ENCODE results near the gene IRF9. TPM values are rescaled to one million over a fixed set of nuclear protein-coding genes. Genes with fewer than 3 reads are reported as not detected.

Gene IRF9
- total RNA-seq, 1 donor from 2014 or later: 78.3 TPM

DNA sequence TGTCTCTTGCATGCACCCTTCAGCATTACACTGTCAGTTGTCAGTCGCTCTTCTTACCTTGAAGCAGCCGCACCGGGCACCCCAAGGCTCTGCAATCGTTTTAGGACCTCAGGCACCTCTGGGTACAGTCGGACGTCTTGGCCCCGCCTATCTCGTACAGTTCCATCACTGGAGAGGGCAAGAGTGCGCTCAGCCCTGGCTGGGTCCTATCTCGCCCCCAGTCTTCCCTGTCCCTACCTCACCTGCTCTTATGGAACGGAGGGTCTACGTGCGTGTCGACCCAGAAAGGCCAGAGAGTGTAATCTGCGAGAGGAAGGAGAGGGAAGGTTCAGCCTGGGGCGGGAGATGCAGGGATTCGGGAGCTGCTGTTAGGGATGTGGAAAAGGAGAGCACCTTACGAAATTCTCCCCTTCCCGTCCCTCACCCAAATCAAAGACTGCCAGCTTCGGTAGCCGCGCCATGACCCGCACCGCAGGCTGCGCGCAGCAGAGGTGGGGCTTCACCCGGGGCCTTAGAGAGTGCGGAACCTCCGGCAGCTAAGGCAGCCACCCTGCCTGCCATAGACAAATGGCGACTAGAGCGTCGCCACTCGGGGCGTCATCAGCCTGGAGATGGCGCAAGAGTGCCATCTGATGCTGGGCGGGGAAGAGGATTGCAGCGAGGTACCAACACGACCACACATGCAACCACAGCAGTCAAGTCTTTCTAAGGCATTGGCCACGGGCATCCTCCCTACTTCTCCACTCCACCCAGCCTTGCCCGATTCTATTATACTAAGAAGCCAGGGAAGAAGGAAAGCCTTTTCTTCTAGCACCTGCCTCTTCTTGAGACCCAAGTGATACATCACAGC lies 54.7 kb downstream of the IRF9 start, which contains the start of gene MDP1:
MDP1 (minus strand) TSS at position 572 of the 850 bp plus-strand sequence; CDS start at position 461, 111 bp downstream.
- peak; percentile 79 for DNase-seq (ENCODE audit: low read depth)

Other genes starting within 250 kb of the IRF9 start
- gene DHRS4, start 207.5 kb upstream of the IRF9 start, total RNA-seq: 31.3 and 34.6 TPM in 2 replicates
- 8.3 and 9.4 TPM in 2 replicates for gene DHRS4L2, start 172.3 kb upstream of the IRF9 start, total RNA-seq
- 0.10 TPM in 1 of 2 replicates, not detected in the other for gene CARMIL3, start 109.3 kb upstream of the IRF9 start, total RNA-seq
- not detected in 2 replicates for gene CPNE6, start 89.7 kb upstream of the IRF9 start, total RNA-seq
- 18.5 and 28.0 TPM in 2 replicates for gene PCK2, start 67.0 kb upstream of the IRF9 start, total RNA-seq
- gene DCAF11, start 46.5 kb upstream of the IRF9 start, total RNA-seq: 73.8 and 112 TPM in 2 replicates
- gene NRL, start 46.3 kb upstream of the IRF9 start, total RNA-seq: 1.6 and 2.4 TPM in 2 replicates
- 0.25 TPM in 1 of 2 replicates, not detected in the other for gene FITM1, start 30.6 kb upstream of the IRF9 start, total RNA-seq
- gene PSME1, start 25.1 kb upstream of the IRF9 start, total RNA-seq: 209 and 265 TPM in 2 replicates
- gene EMC9, start 19.7 kb upstream of the IRF9 start, total RNA-seq: 10.1 and 20.7 TPM in 2 replicates
- gene PSME2, start 14.7 kb upstream of the IRF9 start, total RNA-seq: 69.3 and 258 TPM in 2 replicates
- gene RNF31, start 13.8 kb upstream of the IRF9 start, total RNA-seq: 52.1 and 52.6 TPM in 2 replicates
- gene REC8, start 10.8 kb downstream of the IRF9 start, total RNA-seq: 13.4 and 43.3 TPM in 2 replicates
- gene IPO4, start 27.6 kb downstream of the IRF9 start, total RNA-seq: 47.4 and 76.0 TPM in 2 replicates
- gene TM9SF1, start 34.2 kb downstream of the IRF9 start, total RNA-seq: 75.4 and 153 TPM in 2 replicates
- 0.05 TPM in 1 of 2 replicates, not detected in the other for gene TSSK4, start 44.4 kb downstream of the IRF9 start, total RNA-seq
- gene CHMP4A, start 52.2 kb downstream of the IRF9 start, total RNA-seq: 38.4 and 65.1 TPM in 2 replicates
- 10.0 and 10.2 TPM in 2 replicates for gene MDP1, start 54.8 kb downstream of the IRF9 start, total RNA-seq
- 146 and 185 TPM in 2 replicates for gene NEDD8, start 71.1 kb downstream of the IRF9 start, total RNA-seq
- 96.7 and 106 TPM in 2 replicates for gene GMPR2, start 71.7 kb downstream of the IRF9 start, total RNA-seq
- gene TINF2, start 81.4 kb downstream of the IRF9 start, total RNA-seq: 46.8 and 75.5 TPM in 2 replicates
- gene TGM1, start 101.9 kb downstream of the IRF9 start, total RNA-seq: 0.45 and 1.6 TPM in 2 replicates
- 25.2 and 29.7 TPM in 2 replicates for gene RABGGTA, start 110.3 kb downstream of the IRF9 start, total RNA-seq
- gene DHRS1, start 138.5 kb downstream of the IRF9 start, total RNA-seq: 18.3 and 29.9 TPM in 2 replicates
- 23.2 and 32.3 TPM in 2 replicates for gene NOP9, start 138.6 kb downstream of the IRF9 start, total RNA-seq
- gene CIDEB, start 146.7 kb downstream of the IRF9 start, total RNA-seq: 0.87 and 2.8 TPM in 2 replicates
- gene LTB4R2, start 148.9 kb downstream of the IRF9 start, total RNA-seq: 1.9 and 3.6 TPM in 2 replicates
- gene LTB4R, start 150.2 kb downstream of the IRF9 start, total RNA-seq: 0.17 and 1.3 TPM in 2 replicates
- 0.40 and 2.6 TPM in 2 replicates for gene ADCY4, start 173.8 kb downstream of the IRF9 start, total RNA-seq
- 1.8 and 9.7 TPM in 2 replicates for gene RIPK3, start 178.7 kb downstream of the IRF9 start, total RNA-seq
- 5.6 and 6.7 TPM in 2 replicates for gene NFATC4, start 206.9 kb downstream of the IRF9 start, total RNA-seq
- gene NYNRIN, start 237.7 kb downstream of the IRF9 start, total RNA-seq: 2.4 and 4.3 TPM in 2 replicates